ENCODE measurements around the gene DIAPH1. TPM values are rescaled to one million over a fixed set of nuclear protein-coding genes. Genes with fewer than 3 reads are reported as not detected.

DIAPH1 gene
- total and polyA plus RNA-seq, 8 donors, result 18.0 to 181 (median 76.6) TPM

GRCh38 chr5:141596867-141597266 lies 21.9 kb downstream of the DIAPH1 start:
- Histone ChIP-seq H3K9me3 (no peaks in the 10 kb centered on the region), H3K4me1 (peaks cover 0 to 62% (median 25%) of the 10 kb centered on the region in 4 donors), H3K4me3 (no peak overlapping the region), H3K36me3 (peaks cover 0 to 21% (median 12%) of the 10 kb centered on the region in 4 donors), H3K27me3 (no peaks in the 10 kb centered on the region), H3K27ac (peak overlapping the region in 2 of 5 donors; percentile 5 to 57)
- DNase-seq, result no peak
- 95 to 100% (median 98%) methylated on average over 1 of the region's 1 CpG for WGBS, 5 donors
- intact Hi-C loops (cut with DNase I; ENCODE audit: low total_unique reads), result no loop called here
- TF ChIP-seq CTCF (IDR thresholded peaks at IDR 0.05) (no peak), POLR2A (IDR thresholded peaks at IDR 0.05) (no peak), POLR2AphosphoS5 (IDR thresholded peaks at IDR 0.05) (no peak), EP300 (IDR thresholded peaks at IDR 0.05) (no peak)

GRCh38 chr5:141590127-141590526 lies 28.7 kb downstream of the DIAPH1 start:
- Histone ChIP-seq H3K27ac (peak overlapping the region in 1 of 5 donors; percentile 15), H3K4me3 (no peak overlapping the region), H3K4me1 (peaks cover 0 to 44% (median 11%) of the 10 kb centered on the region in 4 donors), H3K36me3 (peaks cover 19 to 42% (median 29%) of the 10 kb centered on the region in 4 donors), H3K27me3 (no peaks in the 10 kb centered on the region), H3K9me3 (no peaks in the 10 kb centered on the region)
- TF ChIP-seq EP300 (IDR thresholded peaks at IDR 0.05) (no peak), POLR2AphosphoS5 (IDR thresholded peaks at IDR 0.05) (no peak), POLR2A (IDR thresholded peaks at IDR 0.05) (no peak), CTCF (IDR thresholded peaks at IDR 0.05) (no peak)
- no peak for DNase-seq
- 44 to 63% (median 52%) methylated on average over 2 of the region's 2 CpGs for WGBS, 5 donors
- intact Hi-C loops (cut with DNase I; ENCODE audit: low total_unique reads), result no loop called here

GRCh38 chr5:141586246-141586645 lies 32.6 kb downstream of the DIAPH1 start:
- DNase-seq, result no peak
- WGBS, 5 donors, result 87 to 95% (median 94%) methylated on average over 1 of the region's 1 CpG
- H3K27ac ChIP-seq, result no peak overlapping the region
- no peaks in the 10 kb centered on the region for H3K9me3 ChIP-seq
- intact Hi-C loops (cut with DNase I; ENCODE audit: low total_unique reads), result loop anchor here (5.0 kb wide), 1 partner anchor 36 kb away; no protein-coding TSS in a partner anchor
- H3K36me3 ChIP-seq, result peaks cover 49 to 60% (median 58%) of the 10 kb centered on the region in 4 donors
- H3K27me3 ChIP-seq, result no peaks in the 10 kb centered on the region
- TF ChIP-seq POLR2AphosphoS5 (IDR thresholded peaks at IDR 0.05) (no peak), CTCF (IDR thresholded peaks at IDR 0.05) (no peak), EP300 (IDR thresholded peaks at IDR 0.05) (no peak), POLR2A (IDR thresholded peaks at IDR 0.05) (no peak)
- H3K4me1 ChIP-seq, result peaks cover 0 to 18% (median 5%) of the 10 kb centered on the region in 4 donors
- no peak overlapping the region for H3K4me3 ChIP-seq

- intact Hi-C loops (cut with DNase I; ENCODE audit: low total_unique reads), result loop anchor here (5.0 kb wide), 1 partner anchor 37 kb away; no protein-coding TSS in a partner anchor
- TF ChIP-seq EP300 (IDR thresholded peaks at IDR 0.05) (no peak), POLR2AphosphoS5 (IDR thresholded peaks at IDR 0.05) (no peak), POLR2A (IDR thresholded peaks at IDR 0.05) (no peak), CTCF (IDR thresholded peaks at IDR 0.05) (no peak)
- Histone ChIP-seq H3K9me3 (no peaks in the 10 kb centered on the region), H3K36me3 (peaks cover 49 to 67% (median 64%) of the 10 kb centered on the region in 4 donors), H3K4me1 (peaks cover 0 to 12% (median 2%) of the 10 kb centered on the region in 4 donors), H3K27ac (no peak overlapping the region), H3K4me3 (no peak overlapping the region), H3K27me3 (no peaks in the 10 kb centered on the region)
- WGBS, 5 donors, result 82 to 97% (median 94%) methylated on average over 6 of the region's 6 CpGs
- no peak for DNase-seq
These were observed 33.2 kb downstream of the DIAPH1 start for GRCh38 chr5:141585594-141585993.
